GM18505 (cell line): Measurements from ENCODE around the gene DENND2A.
"Not testable (repeated sequence)": the region's sequence is repeated elsewhere in the genome, so short reads cannot be mapped to it uniquely, and the experiment has no call there.

Experiments used
- ATAC-seq: cut with Tn5 transposase; IDR thresholded peaks from one replicate; pipeline ENCODE4 v1.9.1; 2021; ENCODE audit not compliant: unreplicated experiment
- POLR2A ChIP-seq: IDR thresholded peaks from 4 replicates; pipeline ENCODE4 v1.6.1; 2011; ENCODE audit warnings: borderline replicate concordance; ENCODE audit not compliant: insufficient read depth, insufficient read length; ENCODE audit errors: extremely low read depth

Gene DENND2A

DNA sequence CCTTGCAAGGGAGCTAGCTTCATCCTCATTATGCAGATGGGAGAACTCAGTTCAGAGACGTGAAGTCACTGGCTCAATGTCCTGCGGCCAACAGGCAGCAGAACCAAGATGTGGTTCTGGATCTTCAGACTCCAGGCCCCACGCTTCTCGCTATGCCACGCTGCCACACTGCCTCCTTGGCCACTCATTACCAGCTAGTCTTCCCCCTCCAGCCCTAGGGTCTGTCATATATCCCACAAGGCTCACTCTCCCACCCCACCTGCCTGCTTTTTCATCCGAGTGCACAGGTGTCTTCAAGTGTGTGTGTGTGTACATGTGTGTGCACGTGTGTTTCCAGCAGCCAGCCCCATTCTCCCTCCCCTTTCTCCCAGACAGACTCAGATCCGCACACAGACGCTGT is 53.4 kb downstream of the DENND2A start:
- no peak for TF ChIP-seq POLR2A
- no peak for ATAC-seq

DNA sequence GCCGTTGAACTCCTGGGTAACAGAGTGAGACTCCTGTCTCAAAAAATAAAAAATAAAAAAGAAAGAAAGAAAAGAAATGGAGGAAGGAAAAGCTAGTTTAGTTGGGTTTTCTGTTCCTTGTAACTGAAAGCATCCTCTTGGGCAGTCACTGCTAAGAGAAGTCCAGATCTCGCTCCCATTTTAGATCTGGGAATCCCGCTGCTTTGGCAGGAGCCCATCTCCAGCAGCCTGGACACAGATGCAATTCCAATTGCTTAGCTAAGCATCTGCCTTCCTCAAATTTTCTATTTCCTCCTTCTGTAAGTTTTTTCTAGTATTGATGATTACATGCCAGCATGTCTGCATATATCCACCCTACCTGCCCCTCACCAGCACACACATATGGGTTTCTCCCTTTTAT is 54.1 kb downstream of the DENND2A start:
- no peak for TF ChIP-seq POLR2A
- no peak for ATAC-seq

DNA sequence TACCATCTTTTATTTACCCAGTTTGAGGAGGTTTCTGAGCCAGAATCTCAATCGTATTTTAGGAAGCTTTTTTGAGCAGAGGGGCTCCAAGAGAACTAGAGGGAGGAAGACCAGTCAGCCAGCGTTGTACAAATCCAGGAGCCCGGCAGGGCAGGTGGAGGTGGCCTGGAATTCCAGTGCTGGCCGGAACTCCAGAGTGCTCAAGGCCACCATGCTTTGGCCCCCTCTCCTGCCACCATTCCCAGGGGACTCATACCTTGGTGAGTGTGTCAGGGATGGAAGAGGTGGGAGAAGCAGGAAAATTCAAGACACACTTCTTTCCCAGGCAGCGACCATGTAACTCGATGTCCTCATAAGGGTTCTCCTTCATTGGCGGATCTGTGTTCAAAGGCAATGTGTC is 55.3 kb downstream of the DENND2A start:
- no peak for TF ChIP-seq POLR2A
- no peak for ATAC-seq

DNA sequence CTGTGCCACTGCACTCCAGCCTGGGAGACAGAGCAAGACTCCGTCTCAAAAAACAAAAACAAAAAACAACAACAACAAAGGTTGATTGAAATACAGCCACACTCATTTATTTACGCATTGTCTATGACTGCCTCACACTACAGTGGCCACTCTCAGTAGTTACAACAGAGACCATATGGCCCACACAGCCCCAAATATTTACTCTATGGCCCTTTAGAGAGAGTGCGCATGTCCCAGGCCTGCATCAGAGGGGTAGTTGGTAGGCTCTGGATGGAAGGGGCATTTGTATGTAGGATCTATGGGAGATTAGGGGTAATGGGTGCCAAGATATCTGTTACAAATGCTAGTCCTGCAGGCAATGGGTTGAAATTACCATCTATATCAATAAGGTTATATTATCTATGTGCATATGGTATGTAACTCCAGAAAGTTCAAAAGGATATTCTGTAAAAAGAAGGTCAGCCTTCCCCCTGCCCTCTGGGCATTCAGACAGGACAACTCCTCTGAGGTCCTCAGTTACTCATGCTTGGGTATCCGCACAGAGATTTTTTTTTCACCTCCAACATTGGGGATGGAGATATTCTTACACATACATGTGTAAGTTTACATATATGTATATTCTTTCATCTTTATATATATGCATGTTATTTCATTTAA is 56.3 kb downstream of the DENND2A start:
- no peak for TF ChIP-seq POLR2A

DNA sequence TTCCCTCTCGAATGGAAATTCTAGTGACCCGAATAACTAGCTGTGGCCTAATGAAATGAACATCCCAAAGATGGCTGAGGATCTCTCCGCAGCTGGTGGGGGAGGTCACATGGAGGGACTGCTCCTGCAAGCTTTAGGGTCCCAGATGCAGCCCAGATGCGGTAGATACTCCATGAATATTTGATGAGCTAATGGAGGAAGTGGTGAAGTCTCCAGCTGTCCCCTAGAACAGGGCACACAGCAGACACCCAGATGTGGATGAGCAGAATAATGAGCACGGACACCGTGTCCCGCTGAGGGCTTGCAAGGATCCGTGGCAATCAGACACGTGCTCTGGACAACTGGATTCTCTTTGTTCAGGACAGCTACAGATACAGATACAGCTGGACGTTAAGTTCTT is 59.2 kb downstream of the DENND2A start:
- ATAC-seq, result no peak

More for the DNA sequence above, 56.3 kb downstream of the DENND2A start:
- no peak for ATAC-seq

DNA sequence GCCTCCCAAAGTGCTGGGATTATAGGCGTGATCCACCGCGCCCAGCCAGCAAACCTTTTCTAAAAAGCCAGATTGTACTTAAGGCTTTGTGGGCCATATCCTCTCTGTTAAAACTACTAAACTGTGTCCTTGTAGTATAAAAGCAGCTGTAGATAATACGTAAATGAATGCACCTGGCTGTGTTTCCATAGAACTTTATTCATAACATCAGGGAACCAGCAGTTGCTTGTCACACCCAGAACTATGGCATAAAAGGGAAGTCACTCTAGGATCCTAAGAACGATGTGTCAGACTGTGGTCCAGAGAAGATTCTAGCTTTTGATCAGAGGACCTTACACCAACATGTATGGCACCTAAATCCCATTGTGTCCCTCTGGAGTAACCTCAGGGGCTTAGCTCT is 63.0 kb downstream of the DENND2A start:
- ATAC-seq, result no peak

More for the DNA sequence above, 59.2 kb downstream of the DENND2A start:
- no peak for TF ChIP-seq POLR2A

DNA sequence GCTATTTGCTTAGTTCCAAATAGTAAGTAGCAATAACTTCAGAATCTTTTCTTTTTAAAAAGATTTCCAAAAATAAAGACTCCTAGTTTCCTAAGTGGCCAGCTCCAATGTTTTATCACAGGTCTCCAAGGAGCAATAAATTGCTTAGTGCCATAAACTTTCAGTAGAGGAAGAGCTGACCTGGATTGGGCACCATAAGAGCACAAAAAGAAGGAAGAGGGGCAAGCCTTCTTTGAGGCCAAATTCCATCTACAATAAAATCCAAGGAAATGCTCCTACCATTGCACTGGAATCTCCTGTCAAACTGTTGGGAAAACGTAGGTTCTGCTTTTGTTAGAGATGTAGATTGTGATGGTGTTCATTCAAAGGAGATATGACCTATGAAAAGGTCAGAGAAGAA is 64.0 kb downstream of the DENND2A start:
- no peak for TF ChIP-seq POLR2A
- ATAC-seq, result no peak

More for the DNA sequence above, 63.0 kb downstream of the DENND2A start:
- no peak for TF ChIP-seq POLR2A

DNA sequence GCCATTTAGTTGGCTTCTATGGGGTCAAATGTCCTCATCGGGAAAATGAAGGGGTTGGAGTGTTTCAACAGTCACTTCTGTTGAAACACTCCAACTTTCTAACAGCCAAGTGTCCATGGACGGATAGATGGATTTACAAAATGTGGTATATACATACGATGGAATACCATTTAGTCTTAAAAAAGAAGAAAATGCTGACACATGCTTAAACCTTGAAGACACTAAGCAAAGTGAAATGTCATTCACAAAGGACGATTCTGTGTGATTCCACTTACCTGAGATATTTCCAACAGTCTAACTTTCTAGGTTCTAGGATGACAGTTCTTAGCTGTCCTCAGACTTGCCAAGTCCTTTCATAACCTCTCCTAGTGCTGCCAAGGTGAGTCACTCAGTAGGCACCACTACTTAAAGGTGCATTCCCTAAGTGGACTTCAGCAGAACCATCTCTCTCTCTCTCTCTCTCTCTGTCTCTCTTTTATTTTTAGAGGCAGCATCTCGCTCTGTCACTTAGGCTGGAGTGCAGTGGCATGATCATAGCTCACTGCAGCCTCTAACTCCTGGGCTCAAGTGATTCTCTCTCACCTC is 69.0 kb downstream of the DENND2A start:
- no peak for TF ChIP-seq POLR2A
- ATAC-seq, result no peak

DNA sequence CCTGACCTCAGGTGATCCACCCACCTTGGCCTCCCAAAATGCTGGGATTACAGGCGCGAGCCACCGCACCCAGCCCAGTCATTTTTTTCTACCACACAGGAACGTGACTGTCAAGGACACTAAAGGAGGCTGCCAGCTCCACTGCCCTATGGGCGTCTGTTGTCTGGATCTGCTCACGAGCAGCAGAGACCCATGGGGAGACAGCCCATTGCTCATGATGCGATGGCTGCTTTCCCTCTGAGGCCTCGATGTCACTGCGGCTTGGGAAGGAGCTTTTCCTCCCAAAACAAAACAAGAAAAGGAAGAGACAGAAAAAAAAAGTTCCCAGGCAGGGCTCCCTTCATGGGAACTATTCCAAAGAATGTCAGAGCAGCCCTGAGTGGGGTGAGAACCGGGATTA is 70.5 kb downstream of the DENND2A start:
- TF ChIP-seq POLR2A, result no peak
- no peak for ATAC-seq

DNA sequence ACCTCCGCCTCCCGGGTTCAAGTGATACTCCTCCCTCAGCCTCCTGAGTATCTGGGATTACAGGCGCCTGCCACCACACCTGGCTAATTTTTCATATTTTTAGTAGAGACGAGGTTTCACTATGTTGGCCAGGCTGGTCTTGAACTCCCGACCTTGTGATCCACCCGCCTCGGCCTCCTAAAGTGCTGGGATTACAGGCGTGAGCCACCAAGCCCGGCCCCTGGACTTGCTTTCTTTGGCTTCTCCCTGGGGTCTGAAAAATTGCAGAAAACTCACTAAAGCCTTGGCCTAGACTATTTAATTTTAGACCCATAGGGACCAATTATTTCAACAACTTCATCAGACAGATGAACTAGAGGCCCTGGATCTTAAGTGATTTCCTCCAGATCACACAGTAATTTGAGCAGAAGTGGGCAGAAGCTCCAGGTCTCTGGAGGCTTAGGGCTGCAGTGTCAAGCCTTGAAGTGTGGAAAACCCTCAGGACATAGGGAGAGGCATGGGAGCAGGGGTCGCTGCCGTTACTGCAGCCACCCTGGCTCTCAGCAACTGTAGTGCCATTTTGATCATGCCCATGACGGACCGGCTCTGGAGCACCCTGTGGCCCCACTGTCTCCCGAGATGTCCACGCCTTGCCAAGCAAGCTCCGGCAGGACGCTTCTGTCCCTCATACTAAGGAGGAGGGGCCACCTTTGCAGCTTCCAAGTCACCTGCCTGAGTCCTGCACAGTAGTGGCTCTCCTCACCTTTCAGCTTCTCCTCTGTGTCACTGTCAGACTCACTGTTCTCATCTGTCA is 72.4 kb downstream of the DENND2A start:
- TF ChIP-seq POLR2A, result no peak
- ATAC-seq, result no peak

DNA sequence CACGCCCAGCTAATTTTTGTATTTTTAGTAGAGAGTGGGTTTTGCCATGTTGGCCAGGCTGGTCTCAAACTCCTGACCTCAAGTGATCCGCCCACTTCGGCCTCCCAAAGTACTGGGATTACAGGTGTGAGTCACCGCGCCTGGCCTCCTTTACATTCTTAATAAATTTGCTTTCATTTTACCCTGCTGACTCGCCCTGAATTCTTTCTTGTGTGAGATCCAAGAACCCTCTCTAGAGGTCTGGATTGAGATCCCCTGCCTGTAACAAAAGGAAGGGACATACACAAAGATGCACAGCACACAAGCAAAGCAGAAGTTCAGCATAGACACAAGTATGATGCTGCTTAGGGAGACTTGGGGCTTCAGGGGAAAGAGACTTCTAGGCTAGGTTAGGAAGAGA is 74.4 kb downstream of the DENND2A start:
- not testable (repeated sequence) for ATAC-seq

DNA sequence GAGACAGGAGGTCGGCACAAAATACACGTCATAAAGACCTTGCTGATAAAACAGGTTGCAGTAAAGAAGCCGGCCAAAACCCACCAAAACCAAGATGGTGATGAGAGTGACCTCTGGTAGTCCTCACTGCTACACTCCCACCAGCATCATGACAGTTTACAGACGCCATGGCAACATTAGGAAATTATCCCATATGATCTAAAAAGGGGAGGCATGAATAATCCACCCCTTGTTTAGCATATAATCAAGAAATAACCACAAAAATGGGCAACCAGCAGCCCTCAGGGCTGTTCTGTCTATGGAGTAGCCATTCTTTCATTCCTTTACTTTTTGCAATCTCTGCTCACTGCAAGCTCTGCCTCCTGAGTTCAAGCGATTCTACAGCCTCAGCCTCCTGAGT is 74.9 kb downstream of the DENND2A start:
- ATAC-seq, result not testable (repeated sequence)

DNA sequence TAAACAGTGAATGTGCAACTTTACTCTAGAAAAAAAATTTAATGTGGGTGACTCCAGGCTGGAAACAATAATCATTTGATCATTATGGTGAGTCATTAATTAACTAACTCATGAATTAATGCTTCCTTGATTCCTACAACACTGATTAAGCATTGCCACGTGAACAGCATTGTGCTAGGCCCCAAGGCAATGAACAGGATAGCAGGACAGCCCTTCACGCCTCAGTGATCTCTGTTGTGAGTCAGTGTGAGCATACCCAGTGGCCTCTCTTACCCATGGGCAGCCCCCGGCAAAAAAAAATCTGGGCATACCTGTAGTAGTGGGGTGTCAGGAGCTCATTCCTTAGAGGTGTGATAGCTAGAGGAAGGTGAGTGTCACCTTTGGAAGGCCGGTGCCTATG is 76.0 kb downstream of the DENND2A start:
- no peak for TF ChIP-seq POLR2A
- no peak for ATAC-seq

DNA sequence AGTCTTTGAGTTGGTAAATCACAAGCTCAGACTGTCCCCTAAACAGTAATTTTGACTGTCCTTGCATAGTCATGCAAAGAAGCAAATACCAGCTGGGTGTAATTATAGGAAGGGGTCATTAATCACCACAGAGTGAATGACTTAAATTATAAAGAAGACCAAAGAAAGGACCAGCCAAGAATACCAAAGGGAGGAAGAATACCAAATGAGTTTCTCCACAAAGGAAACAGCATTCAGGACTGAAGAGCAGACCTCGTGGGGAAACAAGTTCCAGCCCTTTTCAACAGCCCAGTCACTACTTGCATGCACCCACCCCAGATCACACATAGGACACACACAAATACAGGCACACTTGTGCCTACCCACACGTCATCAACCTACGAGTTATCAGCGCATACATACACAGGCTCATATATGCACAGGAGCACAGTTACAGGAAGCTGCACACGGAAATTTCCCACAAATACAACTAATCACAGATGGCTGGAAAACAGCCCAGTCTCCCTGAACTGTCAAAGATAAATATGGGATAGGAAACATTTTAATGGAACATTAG is 77.6 kb downstream of the DENND2A start:
- no peak for TF ChIP-seq POLR2A
- no peak for ATAC-seq
